Neural cell (in vitro differentiated cells): ENCODE results near the gene ADGRA1. TPM values are rescaled to one million over a fixed set of nuclear protein-coding genes. Genes with fewer than 3 reads are reported as not detected.

ENCODE experiments used
- H2AFZ ChIP-seq: fragments of 200-600, 300-800 bp; sonication (generic), shearing (Covaris generic); 2 replicates; pipeline ENCODE4 v1.6.0; 2014; ENCODE audit warnings: low read depth, mild to moderate bottlenecking, antibody characterized with exemption, low read length, moderate library complexity
- H3F3A ChIP-seq: fragments of 200-600 bp; shearing (Covaris generic); 2 replicates; pipeline ENCODE4 v1.6.1; 2016; ENCODE audit warnings: mild to moderate bottlenecking, moderate library complexity, mixed read lengths, antibody characterized with exemption, low read length; ENCODE audit not compliant: insufficient read depth, poor library complexity, severe bottlenecking
- H3K27ac ChIP-seq: fragments of 200-600, 300-800 bp; sonication (generic), shearing (Covaris generic); 2 replicates; pipeline ENCODE4 v1.5.1; 2014; ENCODE audit warnings: mild to moderate bottlenecking, low read length, moderate library complexity
- H3K27me3 ChIP-seq: fragments of 300-800, 200-600 bp; sonication (generic), shearing (Covaris generic); 2 replicates; pipeline ENCODE4 v1.6.0; 2014; ENCODE audit warnings: mild to moderate bottlenecking, low read depth, low read length, moderate library complexity; ENCODE audit not compliant: insufficient read depth
- H3K36me3 ChIP-seq: fragments of 300-800, 200-600 bp; sonication (generic), shearing (Covaris generic); 2 replicates; pipeline ENCODE4 v1.5.1; 2014; ENCODE audit warnings: mild to moderate bottlenecking, antibody characterized with exemption, low read length, moderate library complexity; ENCODE audit not compliant: insufficient read depth
- H3K4me2 ChIP-seq: fragments of 300-800, 200-600 bp; sonication (generic), shearing (Covaris generic); 2 replicates; pipeline ENCODE4 v1.6.0; 2014; ENCODE audit warnings: mild to moderate bottlenecking, low read length
- H3K4me3 ChIP-seq: fragments of 300-800, 200-600 bp; sonication (generic), shearing (Covaris generic); 2 replicates; pipeline ENCODE4 v1.5.1; 2014; ENCODE audit warnings: mild to moderate bottlenecking, low read length, moderate library complexity
- H3K79me2 ChIP-seq: fragments of 200-600 bp; shearing (Covaris generic); replicated peaks from 2 replicates; pipeline ENCODE4 v1.6.0; 2014; ENCODE audit warnings: mild to moderate bottlenecking, low read length, moderate library complexity; ENCODE audit not compliant: insufficient read depth
- H3K9ac ChIP-seq: fragments of 300-800, 200-600 bp; sonication (generic), shearing (Covaris generic); 2 replicates; pipeline ENCODE4 v1.6.1; 2016; ENCODE audit warnings: mild to moderate bottlenecking, low read length, mixed read lengths
- H3K9me2 ChIP-seq: fragments of 200-600 bp; shearing (Covaris generic); 2 replicates; pipeline ENCODE4 v1.6.1; 2016; ENCODE audit warnings: mild to moderate bottlenecking, low read length, mixed read lengths; ENCODE audit not compliant: insufficient read depth
- H3K9me3 ChIP-seq: fragments of 200-600, 300-800 bp; sonication (generic), shearing (Covaris generic); 2 replicates; pipeline ENCODE4 v1.6.1; 2016; ENCODE audit warnings: mild to moderate bottlenecking, mixed run types, low read length, moderate library complexity, mixed read lengths
- H4K20me1 ChIP-seq: fragments of 200-600 bp; shearing (Covaris generic); 2 replicates; pipeline ENCODE4 v1.6.1; 2016; ENCODE audit warnings: mild to moderate bottlenecking, mixed run types; ENCODE audit not compliant: insufficient read depth
- EP300 ChIP-seq: fragments of 450-650 bp; conservative IDR thresholded peaks from 2 replicates; pipeline ENCODE4 v1.6.1; 2014; ENCODE audit warnings: antibody characterized with exemption, mild to moderate bottlenecking, moderate library complexity; ENCODE audit not compliant: poor library complexity, severe bottlenecking
- EZH2 ChIP-seq: fragments of 200-600, 300-800 bp; shearing (Covaris generic), sonication (generic); IDR thresholded peaks from 2 replicates; pipeline ENCODE4 v1.6.1; 2014; ENCODE audit warnings: antibody characterized with exemption, low read length, borderline replicate concordance, mild to moderate bottlenecking; ENCODE audit not compliant: insufficient read depth, poor library complexity, severe bottlenecking
- MXI1 ChIP-seq: fragments of 450-650 bp; conservative IDR thresholded peaks from 2 replicates; pipeline ENCODE4 v1.6.1; 2014; ENCODE audit warnings: antibody characterized with exemption, mild to moderate bottlenecking; ENCODE audit not compliant: poor library complexity, severe bottlenecking
- POLR2AphosphoS5 ChIP-seq: IDR thresholded peaks from 2 replicates; pipeline ENCODE4 v1.6.1; 2012
- RAD21 ChIP-seq: fragments of 450-650 bp; conservative IDR thresholded peaks from 2 replicates; pipeline ENCODE4 v1.6.1; 2014; ENCODE audit warnings: antibody characterized with exemption, mild to moderate bottlenecking, moderate library complexity
- SMC3 ChIP-seq: fragments of 450-650 bp; conservative IDR thresholded peaks from 2 replicates; pipeline ENCODE4 v1.6.1; 2014; ENCODE audit warnings: antibody characterized with exemption, mild to moderate bottlenecking, moderate library complexity; ENCODE audit not compliant: poor library complexity
- TAF1 ChIP-seq: IDR thresholded peaks from 2 replicates; pipeline ENCODE4 v1.6.1; 2012; ENCODE audit warnings: low read depth
- polyA plus RNA-seq: library from polyadenylated mRNA; depleted of rRNA; stranded (reverse); fragments of >200 nt; gene quantifications from 2 replicates; pipeline ENCODE4 v1.2.3, GENCODE V29; 2014
- TF ChIP-seq, protein P1 (sequence below): fragments of 450-650 bp; IDR thresholded peaks from 2 replicates; pipeline ENCODE4 v1.5.1; 2014; ENCODE audit warnings: antibody characterized with exemption, mild to moderate bottlenecking, moderate library complexity; ENCODE audit not compliant: poor library complexity, severe bottlenecking
- TF ChIP-seq, protein P2 (sequence below): IDR thresholded peaks from 2 replicates; pipeline ENCODE4 v1.6.1; 2012; ENCODE audit warnings: borderline replicate concordance

The ADGRA1 gene
- polyA plus RNA-seq, 1 donor from 2014 or later, result 2.2 TPM

DNA sequence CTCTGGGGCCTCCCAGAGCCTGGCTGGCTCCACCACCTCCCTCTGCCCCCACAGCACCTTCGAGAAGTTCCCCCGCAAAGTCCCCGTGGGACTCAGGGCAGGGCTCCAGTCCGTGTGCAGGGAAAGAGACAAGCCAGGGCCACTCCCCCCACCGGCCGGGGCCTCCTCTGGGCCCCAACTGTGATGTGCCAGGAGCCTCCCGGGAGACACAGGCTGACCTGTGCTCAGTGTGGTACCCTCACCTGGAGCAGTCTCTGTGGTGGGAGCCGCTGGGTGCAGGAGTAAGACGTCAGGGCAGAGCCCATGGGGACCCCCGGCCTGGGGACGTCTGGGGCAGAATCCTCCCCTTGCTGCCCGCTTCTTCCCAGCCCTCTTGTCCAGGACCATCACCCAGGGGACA is 1.5 kb upstream of the ADGRA1 start:
- no peaks in the 10 kb centered on the region for H3K9me3 ChIP-seq
- no peak overlapping the region for H3K27ac ChIP-seq
- H4K20me1 ChIP-seq, result no peaks in the 10 kb centered on the region
- H3K9me2 ChIP-seq, result no peaks in the 10 kb centered on the region
- no peak overlapping the region for H2AFZ ChIP-seq
- H3K79me2 ChIP-seq, result no peaks in the 10 kb centered on the region
- no peak overlapping the region for H3K4me2 ChIP-seq
- H3K4me3 ChIP-seq, result peak overlapping the region; percentile 72
- TF ChIP-seq RAD21 (no peak), POLR2AphosphoS5 (no peak), EP300 (no peak), MXI1 (no peak), EZH2 (no peak), SMC3 (no peak), TAF1 (no peak)
- TF ChIP-seq, protein P1, sequence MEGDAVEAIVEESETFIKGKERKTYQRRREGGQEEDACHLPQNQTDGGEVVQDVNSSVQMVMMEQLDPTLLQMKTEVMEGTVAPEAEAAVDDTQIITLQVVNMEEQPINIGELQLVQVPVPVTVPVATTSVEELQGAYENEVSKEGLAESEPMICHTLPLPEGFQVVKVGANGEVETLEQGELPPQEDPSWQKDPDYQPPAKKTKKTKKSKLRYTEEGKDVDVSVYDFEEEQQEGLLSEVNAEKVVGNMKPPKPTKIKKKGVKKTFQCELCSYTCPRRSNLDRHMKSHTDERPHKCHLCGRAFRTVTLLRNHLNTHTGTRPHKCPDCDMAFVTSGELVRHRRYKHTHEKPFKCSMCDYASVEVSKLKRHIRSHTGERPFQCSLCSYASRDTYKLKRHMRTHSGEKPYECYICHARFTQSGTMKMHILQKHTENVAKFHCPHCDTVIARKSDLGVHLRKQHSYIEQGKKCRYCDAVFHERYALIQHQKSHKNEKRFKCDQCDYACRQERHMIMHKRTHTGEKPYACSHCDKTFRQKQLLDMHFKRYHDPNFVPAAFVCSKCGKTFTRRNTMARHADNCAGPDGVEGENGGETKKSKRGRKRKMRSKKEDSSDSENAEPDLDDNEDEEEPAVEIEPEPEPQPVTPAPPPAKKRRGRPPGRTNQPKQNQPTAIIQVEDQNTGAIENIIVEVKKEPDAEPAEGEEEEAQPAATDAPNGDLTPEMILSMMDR, result no peak
- TF ChIP-seq, protein P2, sequence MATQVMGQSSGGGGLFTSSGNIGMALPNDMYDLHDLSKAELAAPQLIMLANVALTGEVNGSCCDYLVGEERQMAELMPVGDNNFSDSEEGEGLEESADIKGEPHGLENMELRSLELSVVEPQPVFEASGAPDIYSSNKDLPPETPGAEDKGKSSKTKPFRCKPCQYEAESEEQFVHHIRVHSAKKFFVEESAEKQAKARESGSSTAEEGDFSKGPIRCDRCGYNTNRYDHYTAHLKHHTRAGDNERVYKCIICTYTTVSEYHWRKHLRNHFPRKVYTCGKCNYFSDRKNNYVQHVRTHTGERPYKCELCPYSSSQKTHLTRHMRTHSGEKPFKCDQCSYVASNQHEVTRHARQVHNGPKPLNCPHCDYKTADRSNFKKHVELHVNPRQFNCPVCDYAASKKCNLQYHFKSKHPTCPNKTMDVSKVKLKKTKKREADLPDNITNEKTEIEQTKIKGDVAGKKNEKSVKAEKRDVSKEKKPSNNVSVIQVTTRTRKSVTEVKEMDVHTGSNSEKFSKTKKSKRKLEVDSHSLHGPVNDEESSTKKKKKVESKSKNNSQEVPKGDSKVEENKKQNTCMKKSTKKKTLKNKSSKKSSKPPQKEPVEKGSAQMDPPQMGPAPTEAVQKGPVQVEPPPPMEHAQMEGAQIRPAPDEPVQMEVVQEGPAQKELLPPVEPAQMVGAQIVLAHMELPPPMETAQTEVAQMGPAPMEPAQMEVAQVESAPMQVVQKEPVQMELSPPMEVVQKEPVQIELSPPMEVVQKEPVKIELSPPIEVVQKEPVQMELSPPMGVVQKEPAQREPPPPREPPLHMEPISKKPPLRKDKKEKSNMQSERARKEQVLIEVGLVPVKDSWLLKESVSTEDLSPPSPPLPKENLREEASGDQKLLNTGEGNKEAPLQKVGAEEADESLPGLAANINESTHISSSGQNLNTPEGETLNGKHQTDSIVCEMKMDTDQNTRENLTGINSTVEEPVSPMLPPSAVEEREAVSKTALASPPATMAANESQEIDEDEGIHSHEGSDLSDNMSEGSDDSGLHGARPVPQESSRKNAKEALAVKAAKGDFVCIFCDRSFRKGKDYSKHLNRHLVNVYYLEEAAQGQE, result no peak
- no peaks in the 10 kb centered on the region for H3F3A ChIP-seq
- H3K9ac ChIP-seq, result no peak overlapping the region
- no peaks in the 10 kb centered on the region for H3K27me3 ChIP-seq
- no peaks in the 10 kb centered on the region for H3K36me3 ChIP-seq

DNA sequence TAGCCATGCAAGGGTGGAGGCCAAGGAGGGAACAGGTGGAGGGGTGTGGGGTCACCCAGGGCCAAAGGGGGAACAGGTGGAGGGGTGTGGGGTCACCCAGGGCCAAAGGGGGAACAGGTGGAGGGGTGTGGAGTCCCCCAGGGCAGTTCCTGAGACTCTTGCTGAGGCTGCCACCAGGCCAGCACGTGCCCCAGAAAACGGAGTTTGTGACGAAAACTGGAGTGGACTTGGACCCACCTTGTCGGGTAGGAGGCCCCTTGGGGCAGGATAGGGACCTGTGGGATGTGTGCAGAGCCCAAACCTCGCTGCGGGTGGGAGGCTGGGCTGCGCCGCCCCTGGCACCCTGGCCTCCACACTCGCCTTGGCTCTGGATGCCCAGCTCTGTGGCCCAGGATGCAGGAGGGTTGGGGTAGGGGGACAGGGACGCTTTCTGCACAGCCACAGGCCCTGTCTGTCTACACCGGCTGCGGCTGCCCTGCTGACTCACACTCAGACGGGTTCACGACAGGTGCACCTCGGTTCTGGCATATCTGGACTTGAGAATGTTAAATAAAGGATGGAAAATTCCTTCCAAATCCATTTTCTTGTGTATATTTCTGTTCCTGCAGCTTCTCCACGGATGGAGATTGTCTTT is 562 bp upstream of the ADGRA1 start:
- no peaks in the 10 kb centered on the region for H3K27me3 ChIP-seq
- H3K4me3 ChIP-seq, result peak overlapping the region; percentile 72
- H4K20me1 ChIP-seq, result no peaks in the 10 kb centered on the region
- H3K79me2 ChIP-seq, result no peaks in the 10 kb centered on the region
- peak overlapping the region; percentile 88 for H3K4me2 ChIP-seq
- H3K27ac ChIP-seq, result peak overlapping the region; percentile 73
- no peaks in the 10 kb centered on the region for H3K36me3 ChIP-seq
- H2AFZ ChIP-seq, result peak overlapping the region; percentile 27
- H3K9me3 ChIP-seq, result no peaks in the 10 kb centered on the region
- TF ChIP-seq EZH2, result no peak
- TF ChIP-seq, protein P2, result peak; percentile 9
- peak overlapping the region; percentile 70 for H3K9ac ChIP-seq
- no peaks in the 10 kb centered on the region for H3K9me2 ChIP-seq
- H3F3A ChIP-seq, result no peaks in the 10 kb centered on the region
